Measurements from ENCODE around the gene ERC1. TPM values are rescaled to one million over a fixed set of nuclear protein-coding genes. Genes with fewer than 3 reads are reported as not detected.

The ERC1 gene
- polyA plus RNA-seq, 2 of the 4 experiments (the other 2 are of a cell fraction): 14.2 to 20.9 TPM

- no peaks in the 10 kb centered on the region; the same call in 2 of the 3 replicates for H3K9me3 ChIP-seq
- DNase-seq (ENCODE audit: low read depth in 1 of 2, low spot score in 1 of 2) (no peak), FAIRE-seq (no peak), ATAC-seq (no peak)
- H3K4me2 ChIP-seq: no peak overlapping the region
- H3K4me3 ChIP-seq: no peak overlapping the region
- H3K4me1 ChIP-seq: no peaks in the 10 kb centered on the region
- TF ChIP-seq RARB (CRISPR knock-in tag; IDR thresholded peaks at IDR 0.05) (no peak), FOSL2 (IDR thresholded peaks at IDR 0.05) (no peak), FOSL2 (CRISPR knock-in tag; IDR thresholded peaks at IDR 0.05) (no peak), ZSCAN20 (CRISPR knock-in tag; IDR thresholded peaks at IDR 0.05) (no peak), CBX8 (IDR thresholded peaks at IDR 0.05) (no peak), EHF (CRISPR knock-in tag; IDR thresholded peaks at IDR 0.05) (no peak), CTCF (IDR thresholded peaks at IDR 0.05) (no peak), EP300 (IDR thresholded peaks at IDR 0.05) (no peak), HMGXB4 (CRISPR knock-in tag; IDR thresholded peaks at IDR 0.05; ENCODE audit: borderline replicate concordance) (no peak), GATA3 (IDR thresholded peaks at IDR 0.05; ENCODE audit: borderline replicate concordance) (no peak), REST (IDR thresholded peaks at IDR 0.05) (no peak), USF2 (IDR thresholded peaks at IDR 0.05) (no peak), ESRRA (IDR thresholded peaks at IDR 0.05; ENCODE audit: borderline replicate concordance, low read length) (no peak), RFX5 (IDR thresholded peaks at IDR 0.05) (no peak), JUNB (IDR thresholded peaks at IDR 0.05) (no peak), HOXB13 (CRISPR knock-in tag; IDR thresholded peaks at IDR 0.05; ENCODE audit: low read depth) (no peak), E2F6 (IDR thresholded peaks at IDR 0.05; ENCODE audit: borderline replicate concordance, low read depth) (no peak), ZFP36 (IDR thresholded peaks at IDR 0.05; ENCODE audit: borderline replicate concordance, partially characterized antibody) (no peak), CBX2 (IDR thresholded peaks at IDR 0.05; ENCODE audit: borderline replicate concordance, low read depth) (no peak)
- POLR2A ChIA-PET: no interaction called here
- CTCF ChIA-PET: interaction anchor here (0.6 to 1.0 kb wide), 3 partner anchors 201 to 471 kb away, joined by 3 to 4 read pairs (median 4); no protein-coding TSS in a partner anchor
- 77% methylated on average over 2 of the region's 2 CpGs for WGBS (ENCODE audit: missing lambda C conversion rate)
- H3K27ac ChIP-seq: no peak overlapping the region
These were observed 328.2 kb downstream of the ERC1 start for GRCh38 chr12:1319212-1319611.

- peak; percentile 32 for FAIRE-seq
- POLR2A ChIA-PET: no interaction called here
These were observed 329.0 kb downstream of the ERC1 start for GRCh38 chr12:1320021-1320420.

More at GRCh38 chr12:1320021-1320420, 329.0 kb downstream of the ERC1 start:
- Histone ChIP-seq H3K4me1 (peaks cover 2% of the 10 kb centered on the region; the same call in 1 of the 3 replicates), H3K4me3 (no peak overlapping the region), H3K4me2 (no peak overlapping the region), H3K27ac (no peak overlapping the region), H3K9me3 (no peaks in the 10 kb centered on the region)
- TF ChIP-seq ELK1 (IDR thresholded peaks at IDR 0.05; ENCODE audit: low read depth, low read length) (no peak), MAFK (IDR thresholded peaks at IDR 0.05; ENCODE audit: partially characterized antibody) (peak; percentile 74), EP300 (IDR thresholded peaks at IDR 0.05) (no peak), USF2 (IDR thresholded peaks at IDR 0.05) (no peak), KDM1A (IDR thresholded peaks at IDR 0.05; ENCODE audit: low read depth) (no peak), FOSL2 (IDR thresholded peaks at IDR 0.05) (no peak), FOSL2 (CRISPR knock-in tag; IDR thresholded peaks at IDR 0.05) (no peak), MAZ (IDR thresholded peaks at IDR 0.05; ENCODE audit: borderline replicate concordance, low read depth, low read length) (no peak), HMGXB4 (CRISPR knock-in tag; IDR thresholded peaks at IDR 0.05; ENCODE audit: borderline replicate concordance) (no peak)
- 92% methylated on average over 1 of the region's 1 CpG for WGBS (ENCODE audit: missing lambda C conversion rate)
- no peak for DNase-seq (ENCODE audit: low read depth in 1 of 2, low spot score in 1 of 2)
- no peak for ATAC-seq
- CTCF ChIA-PET: no interaction called here
